Endodermal cell (in vitro differentiated cells): Measurements from ENCODE around the gene TRABD2B. TPM values are rescaled to one million over a fixed set of nuclear protein-coding genes. Genes with fewer than 3 reads are reported as not detected.

Source experiments
- DNase-seq: peaks from one replicate; pipeline ENCODE4 v3.0.0-alpha.2; 2017
- H3K27ac ChIP-seq: 2 replicates; pipeline ENCODE4 v1.5.1; 2013; ENCODE audit warnings: mild to moderate bottlenecking, low read depth, low read length, moderate library complexity
- H3K27me3 ChIP-seq: 2 replicates; pipeline ENCODE4 v1.6.1; 2013; ENCODE audit warnings: mild to moderate bottlenecking, low read length, moderate library complexity; ENCODE audit not compliant: insufficient read depth, control insufficient read depth, poor library complexity, severe bottlenecking
- H3K36me3 ChIP-seq: 2 replicates; pipeline ENCODE4 v1.7.0; 2013; ENCODE audit warnings: mild to moderate bottlenecking, low read length, moderate library complexity; ENCODE audit not compliant: control insufficient read depth, insufficient read depth
- H3K4me1 ChIP-seq: one replicate; pipeline ENCODE4 v1.7.0; 2013; ENCODE audit warnings: low read length; ENCODE audit not compliant: control insufficient read depth, insufficient read depth
- H3K4me3 ChIP-seq: 2 replicates; pipeline ENCODE4 v1.5.1; 2013; ENCODE audit warnings: mild to moderate bottlenecking, low read length, moderate library complexity
- H3K9ac ChIP-seq: 2 replicates; pipeline ENCODE4 v1.6.1; 2013; ENCODE audit warnings: mild to moderate bottlenecking, low read length, moderate library complexity; ENCODE audit not compliant: poor library complexity, severe bottlenecking; ENCODE audit errors: extremely low read depth
- H3K9me3 ChIP-seq: 2 replicates; pipeline ENCODE4 v1.6.1; 2013; ENCODE audit warnings: mild to moderate bottlenecking, low read length, moderate library complexity; ENCODE audit not compliant: control insufficient read depth
- H3K27ac Mint-ChIP-seq: 2 replicates; pipeline ENCODE4 v1.8.0; 2020; ENCODE audit warnings: mixed read lengths
- H3K27me3 Mint-ChIP-seq: 2 replicates; pipeline ENCODE4 v1.8.0; 2021; ENCODE audit warnings: mild to moderate bottlenecking, mixed read lengths; ENCODE audit not compliant: insufficient read depth
- H3K36me3 Mint-ChIP-seq: 2 replicates; pipeline ENCODE4 v1.8.0; 2020; ENCODE audit warnings: low read depth, mixed read lengths
- H3K4me1 Mint-ChIP-seq: 2 replicates; pipeline ENCODE4 v1.8.0; 2020; ENCODE audit warnings: mixed read lengths
- H3K4me3 Mint-ChIP-seq: 2 replicates; pipeline ENCODE4 v1.8.0; 2020; ENCODE audit warnings: mild to moderate bottlenecking, moderate library complexity, mixed read lengths
- H3K9me3 Mint-ChIP-seq: 2 replicates; pipeline ENCODE4 v1.8.0; 2020; ENCODE audit warnings: mild to moderate bottlenecking, mixed read lengths
- WGBS, 2 experiments: methylation state at CpG; one replicate each; pipeline versions ENCODE4 v1.1.5 to v1.1.7; 2013; ENCODE audit warnings: missing lambda C conversion rate in 2 of 2, mixed read lengths in 1 of 2; ENCODE audit not compliant: insufficient coverage in 1 of 2, insufficient read length in 1 of 2; 5-methylcytosine and 5-hydroxymethylcytosine counted together
- total RNA-seq, 2 donors: library from RNA; stranded (reverse); fragmentation: NEBNext Ultra II Directional in 1 of 2; extraction: Animal tissue kit (Norgen Biotek cat#: 25700) in 1 of 2; gene quantifications; 2 replicates in 1 of 2; 3 replicates in 1 of 2; pipeline ENCODE4 v1.2.1, GENCODE V29; 2021
- TF ChIP-seq, protein P1 (sequence below): fragments of 200-600 bp; sonication (generic); conservative IDR thresholded peaks from 2 replicates; pipeline ENCODE4 v1.5.0; 2021; ENCODE audit warnings: antibody characterized with exemption, mild to moderate bottlenecking

TRABD2B gene
- total RNA-seq, 2 donors from 2014 or later: 24.4 to 28.0 TPM

GRCh38 chr1:47875036-47875435, 122.1 kb downstream of the TRABD2B start:
- DNase-seq: no peak
- Histone ChIP-seq H3K9me3 (no peaks in the 10 kb centered on the region), H3K4me1 (peaks cover 14% of the 10 kb centered on the region), H3K9ac (no peak overlapping the region), H3K27ac (no peak overlapping the region), H3K36me3 (peaks cover 18% of the 10 kb centered on the region), H3K4me3 (no peak overlapping the region), H3K27me3 (no peaks in the 10 kb centered on the region)
- 93 to 97% methylated on average over 5 to 6 of the region's 6 CpGs for WGBS, 2 experiments
- H3K4me1 Mint-ChIP-seq: peaks cover 44% of the 10 kb centered on the region
- no peak overlapping the region for H3K4me3 Mint-ChIP-seq
- no peaks in the 10 kb centered on the region for H3K9me3 Mint-ChIP-seq
- TF ChIP-seq, protein P1, sequence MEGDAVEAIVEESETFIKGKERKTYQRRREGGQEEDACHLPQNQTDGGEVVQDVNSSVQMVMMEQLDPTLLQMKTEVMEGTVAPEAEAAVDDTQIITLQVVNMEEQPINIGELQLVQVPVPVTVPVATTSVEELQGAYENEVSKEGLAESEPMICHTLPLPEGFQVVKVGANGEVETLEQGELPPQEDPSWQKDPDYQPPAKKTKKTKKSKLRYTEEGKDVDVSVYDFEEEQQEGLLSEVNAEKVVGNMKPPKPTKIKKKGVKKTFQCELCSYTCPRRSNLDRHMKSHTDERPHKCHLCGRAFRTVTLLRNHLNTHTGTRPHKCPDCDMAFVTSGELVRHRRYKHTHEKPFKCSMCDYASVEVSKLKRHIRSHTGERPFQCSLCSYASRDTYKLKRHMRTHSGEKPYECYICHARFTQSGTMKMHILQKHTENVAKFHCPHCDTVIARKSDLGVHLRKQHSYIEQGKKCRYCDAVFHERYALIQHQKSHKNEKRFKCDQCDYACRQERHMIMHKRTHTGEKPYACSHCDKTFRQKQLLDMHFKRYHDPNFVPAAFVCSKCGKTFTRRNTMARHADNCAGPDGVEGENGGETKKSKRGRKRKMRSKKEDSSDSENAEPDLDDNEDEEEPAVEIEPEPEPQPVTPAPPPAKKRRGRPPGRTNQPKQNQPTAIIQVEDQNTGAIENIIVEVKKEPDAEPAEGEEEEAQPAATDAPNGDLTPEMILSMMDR: no peak
- no peaks in the 10 kb centered on the region for H3K27me3 Mint-ChIP-seq
- H3K36me3 Mint-ChIP-seq: peaks cover 9% of the 10 kb centered on the region
- no peak overlapping the region for H3K27ac Mint-ChIP-seq

GRCh38 chr1:47873337-47873736, 123.8 kb downstream of the TRABD2B start:
- no peak overlapping the region for H3K9ac ChIP-seq
- H3K27me3 Mint-ChIP-seq: no peaks in the 10 kb centered on the region
- peaks cover 31% of the 10 kb centered on the region for H3K36me3 ChIP-seq
- no peak overlapping the region for H3K27ac Mint-ChIP-seq
- H3K4me1 Mint-ChIP-seq: peaks cover 44% of the 10 kb centered on the region
- H3K4me3 ChIP-seq: no peak overlapping the region
- peaks cover 14% of the 10 kb centered on the region for H3K4me1 ChIP-seq
- H3K9me3 Mint-ChIP-seq: peaks cover 6% of the 10 kb centered on the region
- H3K27ac ChIP-seq: no peak overlapping the region
- H3K4me3 Mint-ChIP-seq: no peak overlapping the region
- no peaks in the 10 kb centered on the region for H3K27me3 ChIP-seq
- no peak for DNase-seq
- H3K36me3 Mint-ChIP-seq: peaks cover 23% of the 10 kb centered on the region
- WGBS, 2 experiments: 88 to 95% methylated on average over 6 of the region's 6 CpGs
- TF ChIP-seq, protein P1: no peak
- H3K9me3 ChIP-seq: peaks cover 9% of the 10 kb centered on the region

- Histone ChIP-seq H3K9ac (no peak overlapping the region), H3K4me3 (no peak overlapping the region), H3K27ac (no peak overlapping the region), H3K27me3 (no peaks in the 10 kb centered on the region), H3K9me3 (peaks cover 9% of the 10 kb centered on the region), H3K36me3 (peaks cover 29% of the 10 kb centered on the region), H3K4me1 (peaks cover 14% of the 10 kb centered on the region)
- DNase-seq: no peak
- H3K27me3 Mint-ChIP-seq: no peaks in the 10 kb centered on the region
- peaks cover 26% of the 10 kb centered on the region for H3K36me3 Mint-ChIP-seq
- H3K4me3 Mint-ChIP-seq: no peak overlapping the region
- H3K9me3 Mint-ChIP-seq: peaks cover 6% of the 10 kb centered on the region
- peaks cover 46% of the 10 kb centered on the region for H3K4me1 Mint-ChIP-seq
- H3K27ac Mint-ChIP-seq: no peak overlapping the region
- TF ChIP-seq, protein P1: no peak
- 92% methylated on average over 3 of the region's 3 CpGs; no CpG with 5 or more reads in 1 of the 2 experiments for WGBS, 2 experiments
Measured at GRCh38 chr1:47872886-47873285, 124.3 kb downstream of the TRABD2B start.
